ENCODE measurements around the gene MT1F.

DNA sequence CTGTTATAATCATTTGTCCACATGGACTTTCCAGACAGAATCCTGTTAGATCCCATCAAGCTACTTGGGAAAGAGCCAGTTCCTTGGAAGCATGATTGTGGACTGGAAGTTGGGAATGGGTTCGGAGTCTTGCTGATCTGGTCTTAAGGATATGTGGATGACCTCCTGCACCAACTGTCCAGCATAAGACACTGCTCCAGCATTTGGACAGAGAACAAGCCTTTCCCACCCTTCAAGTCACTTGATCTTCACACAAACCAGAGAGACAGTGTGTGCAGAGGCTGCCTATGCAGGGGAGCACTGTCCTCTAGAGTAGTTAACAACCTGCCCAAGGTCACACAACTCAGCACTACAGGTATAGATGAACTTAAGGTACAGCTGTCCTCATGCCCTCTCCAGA lies 11.9 kb upstream of the MT1F start:
- TF ChIP-seq, protein P1, sequence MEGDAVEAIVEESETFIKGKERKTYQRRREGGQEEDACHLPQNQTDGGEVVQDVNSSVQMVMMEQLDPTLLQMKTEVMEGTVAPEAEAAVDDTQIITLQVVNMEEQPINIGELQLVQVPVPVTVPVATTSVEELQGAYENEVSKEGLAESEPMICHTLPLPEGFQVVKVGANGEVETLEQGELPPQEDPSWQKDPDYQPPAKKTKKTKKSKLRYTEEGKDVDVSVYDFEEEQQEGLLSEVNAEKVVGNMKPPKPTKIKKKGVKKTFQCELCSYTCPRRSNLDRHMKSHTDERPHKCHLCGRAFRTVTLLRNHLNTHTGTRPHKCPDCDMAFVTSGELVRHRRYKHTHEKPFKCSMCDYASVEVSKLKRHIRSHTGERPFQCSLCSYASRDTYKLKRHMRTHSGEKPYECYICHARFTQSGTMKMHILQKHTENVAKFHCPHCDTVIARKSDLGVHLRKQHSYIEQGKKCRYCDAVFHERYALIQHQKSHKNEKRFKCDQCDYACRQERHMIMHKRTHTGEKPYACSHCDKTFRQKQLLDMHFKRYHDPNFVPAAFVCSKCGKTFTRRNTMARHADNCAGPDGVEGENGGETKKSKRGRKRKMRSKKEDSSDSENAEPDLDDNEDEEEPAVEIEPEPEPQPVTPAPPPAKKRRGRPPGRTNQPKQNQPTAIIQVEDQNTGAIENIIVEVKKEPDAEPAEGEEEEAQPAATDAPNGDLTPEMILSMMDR (IDR thresholded peaks at IDR 0.05), result no peak
- TF ChIP-seq POLR2A (IDR thresholded peaks at IDR 0.05), result no peak
